Cardiac muscle cell (in vitro differentiated cells and primary cell): ENCODE measurements around the gene NNT. TPM values are rescaled to one million over a fixed set of nuclear protein-coding genes. Genes with fewer than 3 reads are reported as not detected.

ENCODE experiments used
- DNase-seq, 2 donors: peaks; one replicate each; pipeline versions ENCODE4 v3.0.0 to v3.0.0-alpha.2; 2010 to 2017; ENCODE audit warnings: low read depth in 1 of 2, low spot score in 1 of 2
- H3K27ac ChIP-seq: fragments of 200-600 bp; sonication (generic); 2 replicates; pipeline ENCODE4 v1.5.1; 2016
- H3K27me3 ChIP-seq: fragments of 200-600 bp; sonication (generic); 2 replicates; pipeline ENCODE4 v1.6.0; 2016; ENCODE audit warnings: control low read depth
- H3K36me3 ChIP-seq: fragments of 200-600 bp; sonication (generic); 2 replicates; pipeline ENCODE4 v1.5.1; 2016; ENCODE audit warnings: control low read depth
- H3K4me1 ChIP-seq: fragments of 200-600 bp; sonication (generic); 2 replicates; pipeline ENCODE4 v1.8.1; 2017; ENCODE audit warnings: low read depth, mild to moderate bottlenecking, mixed run types
- H3K4me3 ChIP-seq: fragments of 200-600 bp; sonication (generic); 2 replicates; pipeline ENCODE4 v1.5.1; 2016; ENCODE audit warnings: mild to moderate bottlenecking
- H3K9me3 ChIP-seq: fragments of 200-600 bp; sonication (generic); 2 replicates; pipeline ENCODE4 v1.5.1; 2017; ENCODE audit warnings: low read depth, mild to moderate bottlenecking, control low read depth
- CTCF ChIP-seq: IDR thresholded peaks from 2 replicates; pipeline ENCODE4 v1.5.1; 2012; ENCODE audit warnings: low read depth, mild to moderate bottlenecking, low read length
- polyA plus RNA-seq: library from polyadenylated mRNA; unstranded; fragments of >200 nt; fragmentation: Nextera tagmentation; extraction: Ambion mirVana; gene quantifications from 2 replicates; pipeline ENCODE4 v1.2.1, GENCODE V29; 2016
- total RNA-seq: library from RNA; depleted of rRNA; stranded (reverse); fragments of >200 nt; gene quantifications from 2 replicates; pipeline ENCODE4 v1.2.3, GENCODE V29; 2016

NNT gene
- total and polyA plus RNA-seq, 2 experiments from 2014 or later = 103 to 123 TPM

GRCh38 chr5:43601454-43602260, 1.3 kb upstream of the NNT start:
- TF ChIP-seq CTCF = no peak
- peak; percentile 17 to 21 for DNase-seq
- no peaks in the 10 kb centered on the region for H3K27me3 ChIP-seq
- no peaks in the 10 kb centered on the region for H3K36me3 ChIP-seq
- H3K4me3 ChIP-seq = peak overlapping the region; percentile 50
- H3K9me3 ChIP-seq = no peaks in the 10 kb centered on the region
- peaks cover 31% of the 10 kb centered on the region for H3K4me1 ChIP-seq
- H3K27ac ChIP-seq = peak overlapping the region; percentile 91

- Histone ChIP-seq H3K36me3 (no peaks in the 10 kb centered on the region), H3K4me3 (peak overlapping the region; percentile 50), H3K27ac (peak overlapping the region; percentile 91), H3K27me3 (no peaks in the 10 kb centered on the region), H3K9me3 (no peaks in the 10 kb centered on the region), H3K4me1 (peaks cover 31% of the 10 kb centered on the region)
- peak; percentile 29 to 76 for DNase-seq
- TF ChIP-seq CTCF = no peak
Measured at GRCh38 chr5:43603344-43604217, 601 bp downstream of the NNT start.

- no peak for DNase-seq
- H3K36me3 ChIP-seq = peaks cover 6% of the 10 kb centered on the region
- no peak overlapping the region for H3K27ac ChIP-seq
- no peak overlapping the region for H3K4me3 ChIP-seq
- no peaks in the 10 kb centered on the region for H3K9me3 ChIP-seq
- no peaks in the 10 kb centered on the region for H3K27me3 ChIP-seq
- H3K4me1 ChIP-seq = peaks cover 30% of the 10 kb centered on the region
- TF ChIP-seq CTCF = no peak
Measured at GRCh38 chr5:43604699-43605098, 1.7 kb downstream of the NNT start.

- no peak overlapping the region for H3K4me3 ChIP-seq
- DNase-seq = no peak
- H3K9me3 ChIP-seq = no peaks in the 10 kb centered on the region
- H3K4me1 ChIP-seq = peaks cover 13% of the 10 kb centered on the region
- H3K36me3 ChIP-seq = peaks cover 14% of the 10 kb centered on the region
- H3K27me3 ChIP-seq = no peaks in the 10 kb centered on the region
- no peak for TF ChIP-seq CTCF
- no peak overlapping the region for H3K27ac ChIP-seq
Measured at GRCh38 chr5:43606351-43606750, 3.4 kb downstream of the NNT start.

GRCh38 chr5:43608406-43608805, 5.4 kb downstream of the NNT start:
- H3K27me3 ChIP-seq = no peaks in the 10 kb centered on the region
- H3K4me1 ChIP-seq = peaks cover 4% of the 10 kb centered on the region
- peaks cover 33% of the 10 kb centered on the region for H3K36me3 ChIP-seq
- no peak for DNase-seq
- no peaks in the 10 kb centered on the region for H3K9me3 ChIP-seq
- H3K4me3 ChIP-seq = no peak overlapping the region
- peak overlapping the region; percentile 2 for H3K27ac ChIP-seq
- TF ChIP-seq CTCF = no peak
